Amygdala (tissue), 56 donors: ENCODE data around the gene UHRF1.
A peak's percentile ranks its signal among the peaks of the same experiment; 100 is the strongest.
"Not testable (repeated sequence)": the region's sequence is repeated elsewhere in the genome, so short reads cannot be mapped to it uniquely, and the experiment has no call there.

ENCODE experiments used
- DNase-seq, 56 donors: peaks; one replicate each; lab custom pipeline; 2025; lab: John Stamatoyannopoulos, UW

Gene UHRF1

DNA sequence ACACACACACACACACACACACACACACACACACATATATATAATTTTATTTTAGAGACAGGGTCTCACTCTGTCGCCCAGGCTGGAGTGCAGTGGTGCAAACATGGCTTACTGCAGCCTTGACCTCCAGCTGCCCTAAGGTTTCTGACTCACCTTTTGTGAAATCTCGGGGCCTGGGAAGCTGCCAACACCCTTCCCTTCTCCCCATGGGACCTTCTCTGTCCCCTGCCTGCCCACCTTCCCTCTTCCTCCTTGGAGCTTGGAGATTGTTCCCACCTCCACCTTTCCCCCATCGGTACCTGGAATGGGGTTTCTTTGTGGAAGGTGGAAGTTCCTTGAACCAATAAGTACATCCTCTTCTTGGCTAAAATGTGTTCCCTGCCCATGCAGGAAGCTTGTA is 12.9 kb upstream of the UHRF1 start:
- DNase-seq, result no peak

DNA sequence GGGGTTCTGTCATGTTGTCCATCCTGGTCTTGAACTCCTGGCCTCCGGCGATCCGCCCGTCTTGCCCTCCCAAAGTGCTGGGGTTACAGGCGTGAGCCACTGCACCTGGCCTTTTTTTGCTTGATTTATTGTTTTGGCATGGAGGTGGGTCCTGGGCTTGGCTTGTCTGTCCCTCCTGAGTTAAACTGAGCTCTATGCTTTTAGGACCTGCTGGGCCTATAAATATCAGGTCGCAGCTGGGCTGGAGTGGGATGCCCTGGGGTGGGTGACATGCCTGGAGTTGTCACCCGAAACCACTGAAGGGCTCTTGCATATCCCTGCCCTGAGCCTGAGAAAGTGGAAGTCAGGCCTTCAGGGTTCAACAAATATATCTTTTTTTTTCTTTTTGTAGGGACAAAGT is 12.2 kb upstream of the UHRF1 start:
- no peak for DNase-seq

DNA sequence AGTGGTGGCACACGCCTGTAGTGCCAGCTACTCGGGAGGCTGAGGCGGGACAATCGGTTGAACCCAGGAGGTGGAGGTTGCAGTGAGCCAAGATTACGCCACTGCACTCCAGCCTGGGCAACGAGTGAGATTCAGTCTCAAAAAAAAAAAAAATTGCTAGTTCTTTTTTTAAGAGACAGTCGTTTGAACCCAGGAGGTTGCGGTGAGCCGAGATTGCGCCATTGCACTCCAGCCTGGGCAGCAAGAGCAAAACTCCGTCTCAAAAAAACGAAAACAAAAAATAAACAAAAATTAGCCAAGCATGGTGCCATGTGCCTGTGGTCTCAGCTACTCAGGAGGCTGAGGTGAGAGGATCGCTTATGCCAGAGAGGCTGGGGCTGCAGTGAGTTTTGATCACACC is 8.4 kb upstream of the UHRF1 start:
- not testable (repeated sequence) for DNase-seq

DNA sequence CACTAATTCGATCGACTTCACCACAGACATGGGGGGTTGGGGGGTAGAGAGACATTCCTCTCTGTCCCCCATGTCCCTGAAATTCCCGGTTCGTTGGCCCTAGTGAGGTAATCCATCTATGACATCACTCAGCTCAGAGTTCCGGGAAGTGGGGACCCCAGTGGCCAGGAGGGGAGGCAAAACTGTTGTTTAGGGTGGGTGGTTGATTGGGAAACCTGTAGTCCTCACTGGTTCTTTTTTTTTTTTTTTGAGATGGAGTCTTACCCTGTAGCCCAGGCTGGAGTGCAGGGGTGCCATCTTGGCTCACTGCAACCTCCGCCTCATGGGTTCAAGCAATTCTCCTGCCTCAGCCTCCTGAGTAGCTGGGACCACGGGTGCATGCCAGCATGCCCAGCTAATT is 6.5 kb upstream of the UHRF1 start, which contains the start of gene ARRDC5:
Gene ARRDC5 (minus strand): TSS at position 101 of the 400 bp plus-strand sequence. CDS start 71 bp downstream, at position 30.
- DNase-seq, result no peak

DNA sequence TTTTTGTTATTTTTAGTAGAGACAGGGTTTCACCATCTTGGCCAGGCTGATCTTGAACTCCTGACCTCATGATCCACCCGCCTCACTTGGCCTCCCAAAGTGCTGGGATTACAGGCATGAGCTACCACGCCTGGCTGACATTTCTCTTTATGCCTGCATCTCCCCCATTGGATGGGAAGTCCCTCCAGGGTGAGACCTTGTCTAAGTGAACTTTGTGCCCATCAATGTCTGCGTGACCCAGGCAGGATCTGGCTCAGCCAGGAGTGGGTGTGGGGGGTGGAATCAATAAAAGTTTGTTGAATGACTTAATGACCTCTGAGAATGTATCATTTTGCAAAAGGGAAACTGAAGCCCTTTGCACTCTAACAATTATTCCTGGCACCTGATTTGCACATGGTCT is 4.8 kb upstream of the UHRF1 start:
- no peak for DNase-seq

DNA sequence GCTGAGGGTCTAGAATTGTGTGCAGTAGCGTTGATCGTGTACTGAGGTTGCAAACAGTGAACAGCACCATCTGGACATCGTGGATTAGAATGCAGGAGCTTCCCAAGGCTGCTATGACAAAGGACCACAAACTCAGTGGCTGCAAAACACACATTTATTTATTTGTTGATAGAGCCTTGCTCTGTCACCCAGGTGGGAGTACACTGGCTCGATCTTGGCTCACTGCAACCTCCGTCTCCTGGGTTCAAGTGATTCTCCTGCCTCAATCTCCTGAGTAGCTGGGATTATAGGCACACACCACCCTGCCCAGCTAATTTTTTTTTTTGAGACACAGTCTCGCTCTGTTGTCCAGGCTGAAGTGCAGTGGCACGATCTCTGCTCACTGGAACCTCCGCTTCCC is 2.3 kb upstream of the UHRF1 start:
- DNase-seq, result peak in 1 of 56 donors; percentile 2

DNA sequence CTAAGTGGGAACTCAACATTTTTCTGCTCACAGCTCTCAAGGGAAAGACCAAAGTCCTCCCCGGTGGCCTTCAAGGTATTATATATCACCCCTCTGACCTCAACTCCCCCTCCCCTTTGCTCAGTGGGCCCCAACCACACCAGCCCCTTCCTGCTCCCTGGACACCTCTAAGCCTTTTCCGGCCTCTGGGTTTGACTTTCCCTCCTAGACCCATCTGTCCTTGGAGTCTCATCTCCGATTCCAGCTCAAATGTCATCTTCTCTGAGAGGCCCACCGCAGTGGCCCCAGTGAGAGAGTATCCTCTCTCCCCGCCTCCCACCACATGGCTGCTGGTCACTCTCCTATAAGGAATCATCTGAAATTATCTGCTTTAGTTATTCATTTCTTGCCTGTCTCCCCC is 941 bp upstream of the UHRF1 start:
- DNase-seq, result no peak

DNA sequence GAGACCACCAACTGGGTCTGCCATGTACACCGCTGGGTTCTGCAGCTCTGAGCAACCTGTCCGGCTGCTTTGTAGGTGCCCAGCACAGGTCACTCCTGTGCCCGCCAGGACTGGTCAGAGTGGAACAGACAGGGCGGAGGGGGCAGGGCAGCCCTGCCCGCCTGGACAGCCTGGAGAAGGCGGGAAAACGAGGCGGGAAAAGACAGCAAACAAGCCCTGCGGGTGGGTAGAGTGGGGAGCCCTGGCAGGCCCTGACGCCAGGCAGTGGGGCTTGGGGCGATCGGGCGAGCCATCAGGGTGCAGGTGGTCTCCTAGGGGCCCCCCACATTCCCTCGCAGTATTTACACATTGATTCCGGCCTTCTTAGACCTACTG is 533 bp upstream of the UHRF1 start:
- DNase-seq, result no peak

DNA sequence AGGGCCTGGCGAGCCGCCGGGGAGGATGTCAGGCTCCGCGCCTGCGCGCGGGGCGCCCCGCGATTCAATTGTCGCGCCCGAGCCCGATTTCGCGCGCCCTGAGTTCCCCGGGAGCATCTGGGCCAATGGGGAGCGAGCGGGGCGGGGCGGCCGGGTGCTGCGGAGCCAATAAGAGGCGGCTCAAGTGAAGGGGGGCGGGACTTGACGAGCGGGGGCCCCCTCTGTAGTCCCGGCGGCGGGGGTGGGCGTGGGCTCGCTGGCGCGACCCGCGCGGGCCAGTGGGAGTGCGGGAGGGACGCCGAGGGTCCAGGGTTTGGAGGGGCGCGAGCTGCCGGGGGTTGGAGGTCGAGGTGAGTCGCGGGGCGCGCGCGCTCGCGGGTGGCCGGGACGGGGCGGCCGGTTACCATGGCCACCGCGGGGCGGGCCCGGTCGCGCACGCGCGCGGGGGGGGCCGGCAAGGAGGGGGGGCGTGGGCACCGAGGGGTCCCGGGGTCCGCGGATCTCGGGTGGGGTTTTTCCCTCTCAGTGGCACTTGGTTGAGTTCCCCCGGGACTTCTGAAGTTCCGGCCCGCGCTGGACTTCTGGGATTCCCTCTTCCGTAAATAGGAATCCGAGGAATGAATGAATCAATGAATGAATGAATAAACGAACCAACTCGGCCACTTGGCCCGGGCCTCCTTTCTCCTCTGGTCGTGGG is 744 bp downstream of the UHRF1 start:
- DNase-seq, result peak; percentile 12 to 95 (median 79)

DNA sequence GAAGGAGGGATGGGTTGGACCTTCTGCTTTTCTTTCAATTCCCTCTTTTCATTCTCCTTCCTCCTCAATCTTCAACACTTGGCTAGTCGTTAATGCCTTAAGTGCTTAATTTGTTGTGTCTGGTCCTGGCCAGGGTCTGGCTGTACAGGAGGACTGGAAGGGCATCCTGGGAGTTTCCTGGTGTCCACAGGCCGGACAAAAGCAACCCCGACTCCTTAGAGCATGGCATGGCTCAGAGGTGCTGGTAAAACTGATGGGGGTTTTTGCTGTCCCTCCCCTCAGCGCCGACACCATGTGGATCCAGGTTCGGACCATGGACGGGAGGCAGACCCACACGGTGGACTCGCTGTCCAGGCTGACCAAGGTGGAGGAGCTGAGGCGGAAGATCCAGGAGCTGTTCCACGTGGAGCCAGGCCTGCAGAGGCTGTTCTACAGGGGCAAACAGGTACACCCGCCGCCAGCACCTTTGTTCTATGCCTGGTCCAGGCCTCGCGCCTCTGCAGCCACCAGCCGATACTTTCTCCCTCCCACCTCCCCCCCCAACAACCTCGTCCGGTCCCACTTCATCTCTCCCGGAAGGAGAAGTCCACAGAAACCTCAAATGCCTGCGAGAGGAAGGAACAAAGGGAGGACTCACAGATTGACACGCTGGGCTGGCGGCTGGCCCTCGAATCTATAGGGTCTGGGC is 1.4 kb downstream of the UHRF1 start:
- DNase-seq, result peak in 18 of 56 donors; percentile 9 to 47 (median 20)

DNA sequence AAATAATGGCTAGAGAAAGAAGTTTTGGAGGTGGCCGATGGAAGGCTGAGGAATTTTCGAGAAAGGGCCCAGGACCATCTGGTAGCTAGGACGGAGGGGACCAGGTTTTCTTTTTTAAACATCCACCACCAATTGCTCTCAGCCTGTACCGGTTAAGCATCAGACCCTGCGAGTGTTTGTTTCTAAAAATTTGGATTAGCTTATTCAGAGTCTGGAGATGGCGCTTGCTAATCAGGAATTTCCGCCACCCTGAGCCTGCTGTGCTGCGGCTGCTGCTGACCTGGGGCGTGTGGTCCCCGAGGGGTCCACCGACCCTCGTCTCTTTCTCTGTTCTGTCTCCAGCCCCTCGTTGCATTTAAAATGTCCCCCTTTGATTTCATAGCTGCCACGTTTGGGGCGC is 2.0 kb downstream of the UHRF1 start:
- peak in 1 of 56 donors; percentile 32 for DNase-seq

DNA sequence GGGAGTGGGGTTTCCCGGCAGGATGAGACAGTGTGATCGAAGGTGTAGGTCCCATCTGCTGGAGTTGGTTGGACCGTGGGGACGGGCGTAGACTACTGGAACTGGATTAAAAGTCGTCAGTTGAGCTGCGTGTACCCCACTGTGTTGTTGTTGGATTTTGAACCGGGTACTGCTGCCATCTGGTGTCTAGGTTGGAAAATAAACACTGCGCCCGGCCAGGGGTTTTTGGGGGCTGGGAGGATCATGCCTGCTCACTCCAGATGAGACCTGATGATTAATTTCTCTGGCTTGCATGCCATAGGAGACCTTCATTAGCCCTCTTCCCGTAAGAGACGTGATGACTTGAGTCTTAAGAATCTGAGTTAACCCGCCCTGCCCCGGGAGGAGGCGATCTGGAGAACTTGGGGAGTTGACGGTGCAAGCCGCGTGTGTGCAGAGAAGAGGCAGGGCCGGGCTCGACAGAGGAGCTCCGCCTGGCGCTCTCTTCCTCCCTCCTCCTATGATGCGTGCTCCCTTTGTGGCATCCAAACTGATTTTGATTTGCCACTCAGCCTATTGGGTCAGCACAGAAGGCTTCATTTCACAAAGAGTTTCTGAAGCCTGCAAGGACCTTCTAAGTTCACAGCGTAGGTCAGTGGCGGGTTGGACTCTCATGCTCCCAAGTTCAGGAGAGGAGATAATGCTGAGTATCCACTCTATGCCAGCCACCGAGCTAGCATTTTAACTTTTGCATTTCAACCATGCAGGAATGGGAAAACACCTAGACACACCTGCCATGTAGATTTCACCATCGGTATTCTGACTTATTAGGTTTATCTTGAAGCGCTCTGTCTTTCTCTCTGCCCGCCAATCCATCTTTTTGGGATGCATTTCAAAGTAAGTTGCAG is 2.7 kb downstream of the UHRF1 start:
- peak in 49 of 56 donors; percentile 9 to 82 (median 50) for DNase-seq

DNA sequence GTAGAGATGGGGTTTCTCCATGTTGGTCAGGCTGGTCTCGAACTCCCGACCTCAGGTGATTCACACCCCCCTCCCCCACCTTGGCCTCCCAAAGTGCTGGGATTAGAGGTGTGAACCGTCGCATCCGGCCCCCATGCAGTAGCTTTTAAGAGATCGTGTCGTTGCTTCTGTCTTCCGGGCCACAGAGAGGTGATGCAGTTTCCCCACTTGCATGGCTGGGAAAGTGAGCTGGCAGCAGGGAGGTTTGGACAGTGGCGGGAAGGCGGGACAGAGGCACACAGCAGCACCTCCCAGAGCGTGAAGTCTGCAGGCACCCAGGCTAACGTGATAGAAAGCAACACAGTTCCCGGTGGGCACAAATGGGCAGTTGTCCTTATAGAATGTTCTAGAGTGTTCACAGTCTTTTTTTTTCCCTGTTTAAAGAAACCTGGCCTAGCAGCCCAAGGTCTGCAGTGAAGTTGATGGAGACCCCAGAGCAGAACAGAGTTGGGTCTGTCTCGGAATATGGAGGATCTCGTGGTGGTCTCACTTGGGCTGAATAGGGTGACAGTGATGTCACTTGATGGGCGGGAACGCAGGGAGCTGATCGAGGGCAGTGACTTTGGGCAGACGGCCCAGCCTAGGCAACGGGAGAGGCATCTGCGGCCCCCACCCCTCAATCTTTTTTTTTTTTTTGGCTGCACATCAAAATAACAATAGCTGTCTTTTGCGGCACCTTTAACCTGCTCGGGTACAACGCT is 4.9 kb downstream of the UHRF1 start:
- DNase-seq, result no peak

DNA sequence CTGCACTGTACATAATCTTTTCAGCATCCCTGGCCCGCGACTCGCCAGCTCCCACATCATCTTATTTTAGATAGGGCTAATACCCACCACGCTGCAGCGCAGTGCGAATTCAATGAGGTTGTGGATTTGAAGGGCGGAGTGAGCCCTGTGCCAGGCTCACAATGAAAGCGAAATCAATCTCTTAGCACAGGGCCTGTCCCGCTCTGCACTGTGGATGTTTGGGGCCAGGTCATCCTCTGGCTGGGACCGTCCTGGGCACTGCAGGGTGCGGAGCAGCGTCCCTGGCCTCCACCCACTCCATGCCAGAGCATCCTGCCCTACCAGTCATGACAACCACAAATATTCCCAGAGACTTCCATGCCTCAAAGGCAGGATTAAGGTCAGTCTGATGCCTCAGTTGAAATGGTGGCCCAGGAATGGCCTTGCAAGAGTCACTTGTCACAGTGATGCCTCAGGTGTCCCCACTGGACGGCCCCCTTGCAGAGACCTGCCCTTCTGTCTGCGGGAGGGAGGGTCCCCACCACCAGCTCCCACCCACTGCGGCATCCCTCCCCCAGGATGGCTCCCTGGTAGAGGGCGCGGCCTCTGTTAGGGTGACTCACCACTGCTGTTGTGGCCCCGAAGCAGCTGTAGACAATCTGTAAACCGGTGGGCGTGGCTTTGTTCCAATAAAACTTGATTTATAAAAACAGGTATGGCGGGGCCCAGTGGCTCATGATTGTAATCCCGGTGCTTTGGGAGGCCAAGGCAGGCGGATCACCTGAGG is 5.6 kb downstream of the UHRF1 start:
- DNase-seq, result no peak

DNA sequence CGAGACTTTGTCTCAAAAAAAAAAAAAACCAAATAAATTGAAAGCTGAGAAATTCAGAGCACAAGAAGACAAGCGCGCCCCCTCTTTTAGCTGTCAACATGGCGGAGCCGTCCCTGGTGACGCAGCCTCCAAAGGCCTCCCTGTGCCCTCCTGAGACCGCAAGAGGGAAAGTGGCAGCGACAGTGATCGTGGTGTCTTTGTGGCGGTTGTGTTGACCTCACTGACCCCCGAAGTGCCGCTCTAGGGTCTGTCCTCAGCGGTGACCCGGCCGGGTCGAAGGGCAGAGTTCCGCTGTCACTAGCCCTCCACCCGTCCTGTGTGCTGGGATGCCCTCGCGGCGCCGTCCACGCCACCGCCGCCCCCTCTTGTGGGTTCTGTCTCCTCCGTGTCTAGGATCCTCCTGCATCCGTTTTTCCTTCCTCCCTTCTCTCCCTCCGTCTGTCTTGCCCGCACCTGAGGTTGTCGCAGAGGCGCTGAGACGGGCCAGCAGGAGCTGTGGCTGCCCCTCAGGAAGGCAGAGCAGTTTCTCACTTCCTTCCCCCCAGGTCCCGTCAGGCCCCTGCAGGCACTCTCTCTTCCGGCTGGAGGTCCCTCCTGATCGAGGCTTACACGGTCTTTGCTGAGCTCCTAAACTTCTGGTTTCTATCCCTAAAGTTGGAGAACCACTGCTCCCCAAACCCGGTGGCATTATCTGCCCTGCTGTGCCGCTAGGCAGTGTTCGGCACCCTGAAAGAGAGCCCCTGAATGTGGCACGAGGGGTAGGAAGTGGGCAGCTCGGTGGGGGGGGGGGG is 7.2 kb downstream of the UHRF1 start:
- peak in 1 of 56 donors; percentile 5 for DNase-seq

DNA sequence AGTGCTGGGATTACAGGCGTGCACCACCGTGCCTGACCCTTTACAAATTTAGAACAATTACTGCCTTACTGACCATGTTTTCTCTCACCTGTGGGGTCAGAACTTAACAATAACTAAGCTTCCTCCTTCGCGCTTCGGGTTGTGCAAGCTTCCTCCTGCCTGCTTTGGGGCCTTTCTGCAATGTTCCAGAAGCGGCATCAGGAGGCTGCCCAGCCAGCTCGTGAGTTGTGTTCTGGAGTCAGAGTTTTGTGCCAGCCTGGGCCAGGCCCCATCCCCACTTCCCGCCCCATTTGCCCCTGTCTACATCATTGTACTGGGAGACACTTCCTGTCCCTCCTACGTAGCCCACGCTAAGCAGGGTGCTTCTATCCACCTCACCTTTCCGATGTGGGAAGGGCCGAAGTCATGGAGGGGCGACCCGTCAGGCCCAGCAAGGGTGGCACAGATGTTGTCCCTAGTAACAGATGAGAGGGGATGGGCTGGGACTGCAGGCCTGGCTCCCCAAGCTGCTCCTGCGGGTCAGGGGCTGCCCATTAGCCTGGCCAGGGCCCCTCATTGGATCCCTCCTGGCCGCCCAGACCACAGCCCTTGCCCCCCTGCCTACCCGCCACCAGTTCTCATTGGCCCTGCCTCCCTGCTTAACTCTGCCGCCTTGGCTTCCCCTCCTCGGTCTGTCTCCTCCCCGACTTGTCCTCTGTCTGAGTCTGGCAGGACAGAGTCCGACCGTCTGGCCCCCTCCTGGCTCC is 13.4 kb downstream of the UHRF1 start:
- peak in 4 of 56 donors; percentile 6 to 23 (median 16) for DNase-seq

DNA sequence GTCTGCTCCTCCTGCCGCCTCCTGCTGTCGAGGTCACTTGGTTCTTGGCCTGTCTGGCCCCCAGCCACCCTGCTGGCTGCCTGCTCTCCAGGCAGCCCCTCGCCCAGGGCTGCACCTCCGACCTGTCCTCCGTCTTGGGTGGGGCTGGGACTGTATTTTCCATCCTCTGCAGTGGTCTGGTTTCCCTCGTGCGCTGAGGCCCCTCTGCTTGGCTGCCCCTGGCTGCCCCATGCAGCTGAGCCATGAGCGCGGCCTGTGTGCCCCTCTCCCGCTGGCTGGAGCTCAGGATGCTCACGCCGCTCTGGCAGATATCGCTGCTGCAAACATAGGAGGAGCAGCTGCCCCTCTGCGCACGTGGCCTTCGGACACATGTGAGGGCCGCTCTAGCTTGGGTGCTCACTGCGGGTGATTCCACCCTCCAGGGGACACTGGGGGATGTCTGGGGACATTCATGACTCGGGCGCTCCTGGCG is 14.0 kb downstream of the UHRF1 start:
- no peak for DNase-seq

DNA sequence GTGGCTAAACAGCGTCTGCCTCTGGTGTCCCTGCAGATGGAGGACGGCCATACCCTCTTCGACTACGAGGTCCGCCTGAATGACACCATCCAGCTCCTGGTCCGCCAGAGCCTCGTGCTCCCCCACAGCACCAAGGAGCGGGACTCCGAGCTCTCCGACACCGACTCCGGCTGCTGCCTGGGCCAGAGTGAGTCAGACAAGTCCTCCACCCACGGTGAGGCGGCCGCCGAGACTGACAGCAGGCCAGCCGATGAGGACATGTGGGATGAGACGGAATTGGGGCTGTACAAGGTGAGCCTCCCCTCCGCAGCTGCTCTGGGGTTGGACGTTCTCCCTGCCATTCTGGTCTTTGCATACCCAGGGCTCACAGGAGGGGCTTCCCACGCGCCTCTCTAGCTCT is 19.9 kb downstream of the UHRF1 start:
- no peak for DNase-seq
